ENCODE measurements around the gene RBM26.

- TF ChIP-seq CSRNP3 (CRISPR knock-in tag; IDR thresholded peaks at IDR 0.05) (no peak), PATZ1 (CRISPR knock-in tag; IDR thresholded peaks at IDR 0.05; ENCODE audit: borderline replicate concordance) (no peak), RARB (CRISPR knock-in tag; IDR thresholded peaks at IDR 0.05) (no peak)
Measured at GRCh38 chr13:79360095-79360494, 46.0 kb downstream of the RBM26 start.
